ENCODE measurements around the gene HSPBP1. TPM values are rescaled to one million over a fixed set of nuclear protein-coding genes. Genes with fewer than 3 reads are reported as not detected.

Gene HSPBP1
- total and polyA plus RNA-seq, 2 of the 13 experiments (the other 11 are each of a cell fraction or from before 2014, with no cell fraction given), result 22.3 to 33.7 TPM

DNA sequence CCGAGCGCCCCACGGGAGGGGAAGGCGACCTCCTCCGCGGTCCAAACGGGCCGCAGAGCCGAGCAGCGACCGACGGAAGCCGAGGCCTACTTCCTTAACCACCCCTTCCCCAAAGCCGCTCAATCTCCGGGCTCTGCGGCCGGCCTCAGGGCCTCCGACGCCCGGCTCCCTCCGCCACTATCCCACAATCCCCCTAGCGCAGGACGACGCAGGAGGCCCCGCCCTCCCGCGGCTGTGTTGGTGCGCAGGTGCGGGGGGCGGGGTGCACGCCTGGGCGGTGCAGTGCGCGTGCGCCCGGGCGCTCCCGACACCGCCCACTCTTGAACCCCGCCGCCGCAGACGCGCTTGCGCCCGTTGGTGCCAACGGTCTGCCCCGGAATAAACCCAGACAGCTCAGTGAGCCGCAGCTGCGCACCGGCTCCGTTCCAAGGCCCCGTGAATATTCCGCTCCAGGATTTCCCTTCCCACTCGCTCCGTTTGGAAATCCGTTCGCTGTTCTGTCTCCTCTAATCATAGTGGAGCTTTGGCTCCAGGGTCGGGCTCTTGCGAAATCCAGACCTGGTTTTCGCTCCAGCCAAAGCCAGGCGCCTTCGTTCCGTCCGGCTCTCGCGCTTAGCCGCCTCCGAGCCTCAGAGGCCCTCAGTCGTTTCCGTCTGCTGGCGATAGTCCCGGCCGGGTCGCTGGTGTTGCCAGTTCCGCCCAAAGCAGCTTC lies 20.9 kb downstream of the HSPBP1 start, which contains the start of gene PPP6R1 (continued):
- TF ChIP-seq, protein P1, sequence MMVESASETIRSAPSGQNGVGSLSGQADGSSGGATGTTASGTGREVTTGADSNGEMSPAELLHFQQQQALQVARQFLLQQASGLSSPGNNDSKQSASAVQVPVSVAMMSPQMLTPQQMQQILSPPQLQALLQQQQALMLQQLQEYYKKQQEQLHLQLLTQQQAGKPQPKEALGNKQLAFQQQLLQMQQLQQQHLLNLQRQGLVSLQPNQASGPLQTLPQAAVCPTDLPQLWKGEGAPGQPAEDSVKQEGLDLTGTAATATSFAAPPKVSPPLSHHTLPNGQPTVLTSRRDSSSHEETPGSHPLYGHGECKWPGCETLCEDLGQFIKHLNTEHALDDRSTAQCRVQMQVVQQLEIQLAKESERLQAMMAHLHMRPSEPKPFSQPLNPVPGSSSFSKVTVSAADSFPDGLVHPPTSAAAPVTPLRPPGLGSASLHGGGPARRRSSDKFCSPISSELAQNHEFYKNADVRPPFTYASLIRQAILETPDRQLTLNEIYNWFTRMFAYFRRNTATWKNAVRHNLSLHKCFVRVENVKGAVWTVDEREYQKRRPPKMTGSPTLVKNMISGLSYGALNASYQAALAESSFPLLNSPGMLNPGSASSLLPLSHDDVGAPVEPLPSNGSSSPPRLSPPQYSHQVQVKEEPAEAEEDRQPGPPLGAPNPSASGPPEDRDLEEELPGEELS (CRISPR knock-in tag; IDR thresholded peaks at IDR 0.05), result peak; percentile 76
- no peak for TF ChIP-seq HMGA1 (CRISPR knock-in tag; conservative IDR thresholded peaks at IDR 0.05)
- peak; percentile 40; the same call in 1 of the 2 replicates for TF ChIP-seq STAG1 (CRISPR knock-in tag; IDR thresholded peaks at IDR 0.05)
- TF ChIP-seq ZNF775 (CRISPR knock-in tag; IDR thresholded peaks at IDR 0.05; ENCODE audit: borderline replicate concordance), result no peak
- TF ChIP-seq, protein P2, sequence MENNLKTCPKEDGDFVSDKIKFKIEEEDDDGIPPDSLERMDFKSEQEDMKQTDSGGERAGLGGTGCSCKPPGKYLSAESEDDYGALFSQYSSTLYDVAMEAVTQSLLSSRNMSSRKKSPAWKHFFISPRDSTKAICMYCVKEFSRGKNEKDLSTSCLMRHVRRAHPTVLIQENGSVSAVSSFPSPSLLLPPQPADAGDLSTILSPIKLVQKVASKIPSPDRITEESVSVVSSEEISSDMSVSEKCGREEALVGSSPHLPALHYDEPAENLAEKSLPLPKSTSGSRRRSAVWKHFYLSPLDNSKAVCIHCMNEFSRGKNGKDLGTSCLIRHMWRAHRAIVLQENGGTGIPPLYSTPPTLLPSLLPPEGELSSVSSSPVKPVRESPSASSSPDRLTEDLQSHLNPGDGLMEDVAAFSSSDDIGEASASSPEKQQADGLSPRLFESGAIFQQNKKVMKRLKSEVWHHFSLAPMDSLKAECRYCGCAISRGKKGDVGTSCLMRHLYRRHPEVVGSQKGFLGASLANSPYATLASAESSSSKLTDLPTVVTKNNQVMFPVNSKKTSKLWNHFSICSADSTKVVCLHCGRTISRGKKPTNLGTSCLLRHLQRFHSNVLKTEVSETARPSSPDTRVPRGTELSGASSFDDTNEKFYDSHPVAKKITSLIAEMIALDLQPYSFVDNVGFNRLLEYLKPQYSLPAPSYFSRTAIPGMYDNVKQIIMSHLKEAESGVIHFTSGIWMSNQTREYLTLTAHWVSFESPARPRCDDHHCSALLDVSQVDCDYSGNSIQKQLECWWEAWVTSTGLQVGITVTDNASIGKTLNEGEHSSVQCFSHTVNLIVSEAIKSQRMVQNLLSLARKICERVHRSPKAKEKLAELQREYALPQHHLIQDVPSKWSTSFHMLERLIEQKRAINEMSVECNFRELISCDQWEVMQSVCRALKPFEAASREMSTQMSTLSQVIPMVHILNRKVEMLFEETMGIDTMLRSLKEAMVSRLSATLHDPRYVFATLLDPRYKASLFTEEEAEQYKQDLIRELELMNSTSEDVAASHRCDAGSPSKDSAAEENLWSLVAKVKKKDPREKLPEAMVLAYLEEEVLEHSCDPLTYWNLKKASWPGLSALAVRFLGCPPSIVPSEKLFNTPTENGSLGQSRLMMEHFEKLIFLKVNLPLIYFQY (CRISPR knock-in tag; IDR thresholded peaks at IDR 0.05; ENCODE audit: borderline replicate concordance), result no peak; the same call in none of the 2 replicates
- TF ChIP-seq ZNF3 (CRISPR knock-in tag; IDR thresholded peaks at IDR 0.05), result no peak; the same call in 1 of the 2 replicates
- TF ChIP-seq, protein P3, sequence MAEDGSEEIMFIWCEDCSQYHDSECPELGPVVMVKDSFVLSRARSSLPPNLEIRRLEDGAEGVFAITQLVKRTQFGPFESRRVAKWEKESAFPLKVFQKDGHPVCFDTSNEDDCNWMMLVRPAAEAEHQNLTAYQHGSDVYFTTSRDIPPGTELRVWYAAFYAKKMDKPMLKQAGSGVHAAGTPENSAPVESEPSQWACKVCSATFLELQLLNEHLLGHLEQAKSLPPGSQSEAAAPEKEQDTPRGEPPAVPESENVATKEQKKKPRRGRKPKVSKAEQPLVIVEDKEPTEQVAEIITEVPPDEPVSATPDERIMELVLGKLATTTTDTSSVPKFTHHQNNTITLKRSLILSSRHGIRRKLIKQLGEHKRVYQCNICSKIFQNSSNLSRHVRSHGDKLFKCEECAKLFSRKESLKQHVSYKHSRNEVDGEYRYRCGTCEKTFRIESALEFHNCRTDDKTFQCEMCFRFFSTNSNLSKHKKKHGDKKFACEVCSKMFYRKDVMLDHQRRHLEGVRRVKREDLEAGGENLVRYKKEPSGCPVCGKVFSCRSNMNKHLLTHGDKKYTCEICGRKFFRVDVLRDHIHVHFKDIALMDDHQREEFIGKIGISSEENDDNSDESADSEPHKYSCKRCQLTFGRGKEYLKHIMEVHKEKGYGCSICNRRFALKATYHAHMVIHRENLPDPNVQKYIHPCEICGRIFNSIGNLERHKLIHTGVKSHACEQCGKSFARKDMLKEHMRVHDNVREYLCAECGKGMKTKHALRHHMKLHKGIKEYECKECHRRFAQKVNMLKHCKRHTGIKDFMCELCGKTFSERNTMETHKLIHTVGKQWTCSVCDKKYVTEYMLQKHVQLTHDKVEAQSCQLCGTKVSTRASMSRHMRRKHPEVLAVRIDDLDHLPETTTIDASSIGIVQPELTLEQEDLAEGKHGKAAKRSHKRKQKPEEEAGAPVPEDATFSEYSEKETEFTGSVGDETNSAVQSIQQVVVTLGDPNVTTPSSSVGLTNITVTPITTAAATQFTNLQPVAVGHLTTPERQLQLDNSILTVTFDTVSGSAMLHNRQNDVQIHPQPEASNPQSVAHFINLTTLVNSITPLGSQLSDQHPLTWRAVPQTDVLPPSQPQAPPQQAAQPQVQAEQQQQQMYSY (CRISPR knock-in tag; IDR thresholded peaks at IDR 0.05), result peak; percentile 100
- TF ChIP-seq, protein P4, sequence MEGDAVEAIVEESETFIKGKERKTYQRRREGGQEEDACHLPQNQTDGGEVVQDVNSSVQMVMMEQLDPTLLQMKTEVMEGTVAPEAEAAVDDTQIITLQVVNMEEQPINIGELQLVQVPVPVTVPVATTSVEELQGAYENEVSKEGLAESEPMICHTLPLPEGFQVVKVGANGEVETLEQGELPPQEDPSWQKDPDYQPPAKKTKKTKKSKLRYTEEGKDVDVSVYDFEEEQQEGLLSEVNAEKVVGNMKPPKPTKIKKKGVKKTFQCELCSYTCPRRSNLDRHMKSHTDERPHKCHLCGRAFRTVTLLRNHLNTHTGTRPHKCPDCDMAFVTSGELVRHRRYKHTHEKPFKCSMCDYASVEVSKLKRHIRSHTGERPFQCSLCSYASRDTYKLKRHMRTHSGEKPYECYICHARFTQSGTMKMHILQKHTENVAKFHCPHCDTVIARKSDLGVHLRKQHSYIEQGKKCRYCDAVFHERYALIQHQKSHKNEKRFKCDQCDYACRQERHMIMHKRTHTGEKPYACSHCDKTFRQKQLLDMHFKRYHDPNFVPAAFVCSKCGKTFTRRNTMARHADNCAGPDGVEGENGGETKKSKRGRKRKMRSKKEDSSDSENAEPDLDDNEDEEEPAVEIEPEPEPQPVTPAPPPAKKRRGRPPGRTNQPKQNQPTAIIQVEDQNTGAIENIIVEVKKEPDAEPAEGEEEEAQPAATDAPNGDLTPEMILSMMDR (CRISPR knock-in tag; IDR thresholded peaks at IDR 0.05), result 0 out of 2 replicates have a peak, but pooled peaks have one; percentile 8
- TF ChIP-seq ZNF552 (CRISPR knock-in tag; IDR thresholded peaks at IDR 0.05; ENCODE audit: borderline replicate concordance), result peak; percentile 40; the same call in 1 of the 2 replicates
- peak; percentile 83 for TF ChIP-seq FOSL2 (CRISPR knock-in tag; IDR thresholded peaks at IDR 0.05)
- TF ChIP-seq ZBTB7B (CRISPR knock-in tag; IDR thresholded peaks at IDR 0.05), result peak; percentile 60
- TF ChIP-seq ZKSCAN8 (CRISPR knock-in tag; IDR thresholded peaks at IDR 0.05; ENCODE audit: borderline replicate concordance), result peak; percentile 87; the same call in 1 of the 2 replicates
- TF ChIP-seq, protein P5, sequence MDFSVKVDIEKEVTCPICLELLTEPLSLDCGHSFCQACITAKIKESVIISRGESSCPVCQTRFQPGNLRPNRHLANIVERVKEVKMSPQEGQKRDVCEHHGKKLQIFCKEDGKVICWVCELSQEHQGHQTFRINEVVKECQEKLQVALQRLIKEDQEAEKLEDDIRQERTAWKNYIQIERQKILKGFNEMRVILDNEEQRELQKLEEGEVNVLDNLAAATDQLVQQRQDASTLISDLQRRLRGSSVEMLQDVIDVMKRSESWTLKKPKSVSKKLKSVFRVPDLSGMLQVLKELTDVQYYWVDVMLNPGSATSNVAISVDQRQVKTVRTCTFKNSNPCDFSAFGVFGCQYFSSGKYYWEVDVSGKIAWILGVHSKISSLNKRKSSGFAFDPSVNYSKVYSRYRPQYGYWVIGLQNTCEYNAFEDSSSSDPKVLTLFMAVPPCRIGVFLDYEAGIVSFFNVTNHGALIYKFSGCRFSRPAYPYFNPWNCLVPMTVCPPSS (IDR thresholded peaks at IDR 0.05), result no peak
- TF ChIP-seq ZNF543 (CRISPR knock-in tag; IDR thresholded peaks at IDR 0.05), result peak; percentile 81
- TF ChIP-seq CENPT (CRISPR knock-in tag; IDR thresholded peaks at IDR 0.05; ENCODE audit: low read depth), result no peak
- TF ChIP-seq ZNF17 (CRISPR knock-in tag; IDR thresholded peaks at IDR 0.05), result no peak

Data from HepG2 (cell line).